SK-N-SH (cell line): Measurements from ENCODE around the gene VIPR2. TPM values are rescaled to one million over a fixed set of nuclear protein-coding genes. Genes with fewer than 3 reads are reported as not detected.

Source experiments
- CTCF ChIA-PET: fragments of 300-600, 350-600 bp; formaldehyde crosslinking; extraction: SDS; loops from one replicate; lab custom pipeline; 2021; lab: Yijun Ruan, JAX
- POLR2A ChIA-PET: fragments of 350-600 bp; sonication (Branson Sonifier 250); formaldehyde crosslinking; extraction: SDS; loops from one replicate; lab custom pipeline; 2020; ENCODE audit warnings: antibody characterized with exemption, inconsistent platforms; lab: Yijun Ruan, JAX
- DNase-seq: peaks from one replicate; pipeline ENCODE4 v3.0.0; 2012
- H2AFZ ChIP-seq: fragments of 200-600 bp; sonication (generic); 2 replicates; pipeline ENCODE4 v1.8.1; 2016; ENCODE audit warnings: antibody characterized with exemption, mild to moderate bottlenecking, low read depth
- H3F3A ChIP-seq: fragments of 200-600 bp; sonication (generic); replicated peaks from 2 replicates; pipeline ENCODE3; 2016; ENCODE audit warnings: antibody characterized with exemption, mild to moderate bottlenecking; ENCODE audit not compliant: insufficient read depth
- H3K27ac ChIP-seq, 2 experiments: fragments of 200-500 bp in 1 of 2; fragments of 200-600 bp in 1 of 2; sonication (Bioruptor generic) in 1 of 2; sonication (generic), shearing (Covaris generic) in 1 of 2; 2 replicates each; pipeline versions ENCODE4 v1.5.1 to v1.6.1; 2014 to 2016; ENCODE audit warnings: low read depth in 2 of 2, inconsistent platforms in 1 of 2, low read length in 1 of 2, mild to moderate bottlenecking in 1 of 2, mixed read lengths in 1 of 2
- H3K27me3 ChIP-seq: fragments of 200-600 bp; sonication (generic), shearing (Covaris generic); 2 replicates; pipeline ENCODE4 v1.6.1; 2016; ENCODE audit warnings: mixed run types; ENCODE audit not compliant: insufficient read depth
- H3K36me3 ChIP-seq, 2 experiments: fragments of 200-500 bp in 1 of 2; fragments of 200-600 bp in 1 of 2; sonication (Bioruptor generic) in 1 of 2; sonication (generic) in 1 of 2; replicated peaks in 1 of 2; 2 replicates each; pipeline versions ENCODE3 to v1.5.1; 2014 to 2016; ENCODE audit warnings: low read length in 1 of 2, mild to moderate bottlenecking in 1 of 2; ENCODE audit not compliant: insufficient read depth in 2 of 2, control insufficient read depth in 1 of 2
- H3K4me1 ChIP-seq, 2 experiments: fragments of 200-500 bp in 1 of 2; fragments of 200-600 bp in 1 of 2; sonication (Bioruptor generic) in 1 of 2; sonication (generic), shearing (Covaris generic) in 1 of 2; 2 replicates each; pipeline versions ENCODE4 v1.5.1 to v1.6.1; 2014 to 2016; ENCODE audit warnings: low read depth in 1 of 2, low read length in 1 of 2, mixed run types in 1 of 2; ENCODE audit not compliant: insufficient read depth in 2 of 2, control insufficient read depth in 1 of 2
- H3K4me2 ChIP-seq: fragments of 200-600 bp; sonication (generic), shearing (Covaris generic); 2 replicates; pipeline ENCODE4 v1.6.1; 2017; ENCODE audit warnings: mixed run types
- H3K4me3 ChIP-seq, 2 experiments: fragments of 200-500 bp in 1 of 2; fragments of 200-600 bp in 1 of 2; sonication (Bioruptor generic) in 1 of 2; sonication (generic), shearing (Covaris generic) in 1 of 2; 2 replicates each; pipeline versions ENCODE4 v1.5.1 to v1.8.1; 2014 to 2016; ENCODE audit warnings: low read depth in 2 of 2, inconsistent platforms in 1 of 2, low read length in 1 of 2, mild to moderate bottlenecking in 1 of 2, mixed read lengths in 1 of 2, moderate library complexity in 1 of 2
- H3K79me2 ChIP-seq: fragments of 200-600 bp; sonication (generic); 2 replicates; pipeline ENCODE4 v1.8.1; 2017; ENCODE audit warnings: mild to moderate bottlenecking; ENCODE audit not compliant: insufficient read depth
- H3K9ac ChIP-seq: fragments of 200-600 bp; sonication (generic); 2 replicates; pipeline ENCODE4 v1.6.1; 2017; ENCODE audit warnings: mixed run types
- H3K9me2 ChIP-seq: fragments of 200-600 bp; sonication (generic); 2 replicates; pipeline ENCODE4 v1.6.1; 2017; ENCODE audit warnings: mixed run types
- H3K9me3 ChIP-seq: fragments of 200-600 bp; sonication (generic); 2 replicates; pipeline ENCODE4 v1.6.1; 2017; ENCODE audit warnings: mixed run types, mild to moderate bottlenecking, moderate library complexity
- H4K20me1 ChIP-seq: fragments of 200-600 bp; sonication (generic); 2 replicates; pipeline ENCODE4 v1.6.1; 2017; ENCODE audit warnings: mild to moderate bottlenecking, mixed run types; ENCODE audit not compliant: insufficient read depth
- ELF1 ChIP-seq: IDR thresholded peaks from 2 replicates; pipeline ENCODE4 v1.4.0; 2012
- EP300 ChIP-seq, 2 experiments: IDR thresholded peaks; 2 replicates each; pipeline versions ENCODE4 v1.4.0 to v1.6.1; 2012; ENCODE audit warnings: borderline replicate concordance in 1 of 2, low read depth in 1 of 2, low read length in 1 of 2
- JUND ChIP-seq: IDR thresholded peaks from 2 replicates; pipeline ENCODE4 v1.4.0; 2012
- MEF2A ChIP-seq: IDR thresholded peaks from 2 replicates; pipeline ENCODE4 v1.4.0; 2012; ENCODE audit warnings: low read depth, borderline replicate concordance
- NFIC ChIP-seq: IDR thresholded peaks from 2 replicates; pipeline ENCODE4 v1.4.0; 2012; ENCODE audit warnings: borderline replicate concordance
- NRF1 ChIP-seq: IDR thresholded peaks from 2 replicates; pipeline ENCODE4 v1.6.1; 2012; ENCODE audit warnings: low read depth, mild to moderate bottlenecking, low read length
- RAD21 ChIP-seq: IDR thresholded peaks from 2 replicates; pipeline ENCODE4 v1.6.1; 2012; ENCODE audit warnings: mild to moderate bottlenecking, low read length
- RCOR1 ChIP-seq: fragments of 150-350 bp; IDR thresholded peaks from 2 replicates; pipeline ENCODE4 v1.6.1; 2017; ENCODE audit warnings: antibody characterized with exemption, low read length
- RXRA ChIP-seq: IDR thresholded peaks from 2 replicates; pipeline ENCODE4 v1.4.0; 2012; ENCODE audit warnings: low read depth, mild to moderate bottlenecking, borderline replicate concordance
- SIN3A ChIP-seq: IDR thresholded peaks from 2 replicates; pipeline ENCODE4 v1.6.1; 2012; ENCODE audit warnings: low read depth, mild to moderate bottlenecking, low read length, moderate library complexity, borderline replicate concordance
- TCF12 ChIP-seq: IDR thresholded peaks from 2 replicates; pipeline ENCODE4 v1.4.0; 2012
- WGBS: methylation state at CpG from one replicate; pipeline ENCODE4 v1.1.6; 2017; ENCODE audit warnings: low lambda C conversion rate; 5-methylcytosine and 5-hydroxymethylcytosine counted together
- polyA plus RNA-seq, 3 experiments: library from polyadenylated mRNA; depleted of rRNA; stranded (reverse); fragments of >200 nt; gene quantifications; 2 replicates each; pipeline ENCODE4 v1.2.3, GENCODE V29; 2012
- TF ChIP-seq, protein P1 (sequence below): IDR thresholded peaks from 2 replicates; pipeline ENCODE4; 2012
- TF ChIP-seq, protein P2 (sequence below): fragments of 200-600 bp; sonication (generic); IDR thresholded peaks from 2 replicates; pipeline ENCODE4 v1.6.1; 2017; ENCODE audit warnings: antibody characterized with exemption, mild to moderate bottlenecking, moderate library complexity
- TF ChIP-seq, protein P3 (sequence below): IDR thresholded peaks from 2 replicates; pipeline ENCODE4 v1.4.0; 2012; ENCODE audit warnings: low read depth, borderline replicate concordance

The VIPR2 gene
- polyA plus RNA-seq, 1 of the 3 experiments (the other 2 are of a cell fraction): not detected

DNA sequence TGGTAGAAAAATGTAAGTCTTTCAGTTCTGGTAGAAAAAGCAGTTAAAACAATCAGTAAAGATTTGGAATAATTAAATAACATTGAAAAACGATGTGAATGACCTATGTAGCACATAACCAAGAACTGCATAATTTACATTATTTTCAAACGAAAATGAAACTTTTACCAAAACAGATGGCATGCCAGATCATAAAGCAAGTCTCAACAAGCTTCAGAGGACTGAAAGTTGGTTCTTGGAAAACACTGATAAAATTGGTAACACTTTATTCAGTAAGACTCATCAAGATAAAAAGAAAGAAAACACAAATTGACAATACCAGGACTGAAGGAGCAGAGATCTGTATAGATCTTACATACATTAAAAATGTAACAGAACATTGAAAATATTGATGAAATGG, 92.8 kb downstream of the VIPR2 start:
- H3K36me3 ChIP-seq: no peaks in the 10 kb centered on the region
- H3K27ac ChIP-seq: no peak overlapping the region
- no peak overlapping the region for H3K4me2 ChIP-seq
- H3K4me1 ChIP-seq: peaks cover 0 to 3% of the 10 kb centered on the region in 2 experiments; a peak in 1 of 4 replicates
- H4K20me1 ChIP-seq: no peaks in the 10 kb centered on the region
- 2% methylated on average over 2 of the region's 2 CpGs for WGBS
- TF ChIP-seq, protein P1, sequence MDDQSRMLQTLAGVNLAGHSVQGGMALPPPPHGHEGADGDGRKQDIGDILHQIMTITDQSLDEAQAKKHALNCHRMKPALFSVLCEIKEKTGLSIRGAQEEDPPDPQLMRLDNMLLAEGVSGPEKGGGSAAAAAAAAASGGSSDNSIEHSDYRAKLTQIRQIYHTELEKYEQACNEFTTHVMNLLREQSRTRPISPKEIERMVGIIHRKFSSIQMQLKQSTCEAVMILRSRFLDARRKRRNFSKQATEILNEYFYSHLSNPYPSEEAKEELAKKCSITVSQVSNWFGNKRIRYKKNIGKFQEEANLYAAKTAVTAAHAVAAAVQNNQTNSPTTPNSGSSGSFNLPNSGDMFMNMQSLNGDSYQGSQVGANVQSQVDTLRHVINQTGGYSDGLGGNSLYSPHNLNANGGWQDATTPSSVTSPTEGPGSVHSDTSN: no peak
- TF ChIP-seq TCF12: no peak
- no peak for TF ChIP-seq ELF1
- TF ChIP-seq RAD21: no peak
- TF ChIP-seq MEF2A: no peak
- TF ChIP-seq RCOR1: no peak
- TF ChIP-seq SIN3A: no peak
- no peak for TF ChIP-seq RXRA
- TF ChIP-seq, protein P2, sequence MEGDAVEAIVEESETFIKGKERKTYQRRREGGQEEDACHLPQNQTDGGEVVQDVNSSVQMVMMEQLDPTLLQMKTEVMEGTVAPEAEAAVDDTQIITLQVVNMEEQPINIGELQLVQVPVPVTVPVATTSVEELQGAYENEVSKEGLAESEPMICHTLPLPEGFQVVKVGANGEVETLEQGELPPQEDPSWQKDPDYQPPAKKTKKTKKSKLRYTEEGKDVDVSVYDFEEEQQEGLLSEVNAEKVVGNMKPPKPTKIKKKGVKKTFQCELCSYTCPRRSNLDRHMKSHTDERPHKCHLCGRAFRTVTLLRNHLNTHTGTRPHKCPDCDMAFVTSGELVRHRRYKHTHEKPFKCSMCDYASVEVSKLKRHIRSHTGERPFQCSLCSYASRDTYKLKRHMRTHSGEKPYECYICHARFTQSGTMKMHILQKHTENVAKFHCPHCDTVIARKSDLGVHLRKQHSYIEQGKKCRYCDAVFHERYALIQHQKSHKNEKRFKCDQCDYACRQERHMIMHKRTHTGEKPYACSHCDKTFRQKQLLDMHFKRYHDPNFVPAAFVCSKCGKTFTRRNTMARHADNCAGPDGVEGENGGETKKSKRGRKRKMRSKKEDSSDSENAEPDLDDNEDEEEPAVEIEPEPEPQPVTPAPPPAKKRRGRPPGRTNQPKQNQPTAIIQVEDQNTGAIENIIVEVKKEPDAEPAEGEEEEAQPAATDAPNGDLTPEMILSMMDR: no peak
- TF ChIP-seq NRF1: no peak
- no peak for TF ChIP-seq NFIC
- TF ChIP-seq, protein P3, sequence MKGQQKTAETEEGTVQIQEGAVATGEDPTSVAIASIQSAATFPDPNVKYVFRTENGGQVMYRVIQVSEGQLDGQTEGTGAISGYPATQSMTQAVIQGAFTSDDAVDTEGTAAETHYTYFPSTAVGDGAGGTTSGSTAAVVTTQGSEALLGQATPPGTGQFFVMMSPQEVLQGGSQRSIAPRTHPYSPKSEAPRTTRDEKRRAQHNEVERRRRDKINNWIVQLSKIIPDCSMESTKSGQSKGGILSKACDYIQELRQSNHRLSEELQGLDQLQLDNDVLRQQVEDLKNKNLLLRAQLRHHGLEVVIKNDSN: no peak
- TF ChIP-seq EP300 (IDR thresholded peaks at IDR 0.05; ENCODE audit: borderline replicate concordance in 1 of 2, low read depth in 1 of 2, low read length in 1 of 2): no peak
- no peak for DNase-seq
- H3K9me3 ChIP-seq: peaks cover 8% of the 10 kb centered on the region
- H3K27me3 ChIP-seq: no peaks in the 10 kb centered on the region
- no peaks in the 10 kb centered on the region for H3F3A ChIP-seq
- no peak overlapping the region for H3K4me3 ChIP-seq
- H3K9me2 ChIP-seq: no peaks in the 10 kb centered on the region
- H3K79me2 ChIP-seq: no peaks in the 10 kb centered on the region
- POLR2A ChIA-PET: no interaction called here
- CTCF ChIA-PET: interaction anchor here (0.7 to 1.6 kb wide), 4 partner anchors 10 to 480 kb away, joined by 3 to 5 read pairs (median 4); no protein-coding TSS in a partner anchor
- no peak overlapping the region for H3K9ac ChIP-seq
- no peak overlapping the region for H2AFZ ChIP-seq

DNA sequence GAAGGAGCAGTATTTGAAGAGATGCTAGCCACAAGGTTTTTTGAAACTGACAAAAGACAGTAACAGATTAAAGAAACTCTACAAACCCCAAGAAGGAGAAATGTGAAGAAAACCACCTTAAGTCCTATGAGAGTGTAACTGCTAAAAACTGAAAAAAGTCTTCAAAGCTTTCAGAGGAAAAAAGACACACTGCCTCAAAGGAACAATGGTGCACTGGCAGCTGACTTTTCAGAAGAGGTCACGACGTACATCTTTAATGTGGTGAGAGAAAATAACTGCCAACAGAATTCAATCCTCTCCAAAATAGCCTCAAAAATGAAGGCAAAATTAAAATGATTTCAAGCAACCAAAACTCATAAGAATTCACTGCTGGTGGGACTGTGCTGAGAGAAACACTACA, 94.0 kb downstream of the VIPR2 start:
- no peak overlapping the region for H3K27ac ChIP-seq
- no peak overlapping the region for H2AFZ ChIP-seq
- H3K9me2 ChIP-seq: no peaks in the 10 kb centered on the region
- ChIA-PET POLR2A (no interaction called here), CTCF (interaction anchor here (1.0 kb wide), 1 partner anchor 9 kb away, joined by 3 read pairs; no protein-coding TSS in a partner anchor)
- DNase-seq: no peak
- no peaks in the 10 kb centered on the region for H3K79me2 ChIP-seq
- H3K4me1 ChIP-seq: no peaks in the 10 kb centered on the region
- no peak overlapping the region for H3K4me2 ChIP-seq
- H3K4me3 ChIP-seq: no peak overlapping the region
- TF ChIP-seq, protein P3: no peak
- TF ChIP-seq JUND (no peak), ELF1 (no peak)
- WGBS: 67% methylated on average over 2 of the region's 2 CpGs
- no peaks in the 10 kb centered on the region for H3K36me3 ChIP-seq
- H3F3A ChIP-seq: no peaks in the 10 kb centered on the region
- H3K9ac ChIP-seq: no peak overlapping the region
- H3K9me3 ChIP-seq: peaks cover 8% of the 10 kb centered on the region
- no peaks in the 10 kb centered on the region for H4K20me1 ChIP-seq
- no peaks in the 10 kb centered on the region for H3K27me3 ChIP-seq
